K562 (cell line): ENCODE data around the gene PAF1. TPM values are rescaled to one million over a fixed set of nuclear protein-coding genes. Genes with fewer than 3 reads are reported as not detected.

Experiments
- ETS1 ChIP-seq: conservative IDR thresholded peaks from 2 replicates; pipeline ENCODE4 v1.6.1; 2011; ENCODE audit warnings: low read depth, mild to moderate bottlenecking, low read length; ENCODE audit not compliant: control insufficient read depth
- FOXK1 ChIP-seq: sonication (generic); formaldehyde crosslinking; IDR thresholded peaks from 2 replicates; pipeline ENCODE4 v1.8.0; 2022; ENCODE audit warnings: missing genetic modification reagents, mild to moderate bottlenecking, borderline replicate concordance
- MGA ChIP-seq: fragments of 450-650 bp; IDR thresholded peaks from 2 replicates; pipeline ENCODE4 v1.6.1; 2016; ENCODE audit warnings: mild to moderate bottlenecking, moderate library complexity
- NR4A1 ChIP-seq, 2 experiments: fragments of 250-450 bp in 1 of 2; fragments of 450-650 bp in 1 of 2; sonication (Bioruptor Pico) in 1 of 2; IDR thresholded peaks; 2 replicates each; pipeline versions ENCODE4 v1.4.0 to v1.6.1; 2016 to 2020; ENCODE audit warnings: mild to moderate bottlenecking in 2 of 2, missing compliant biosample characterization in 1 of 2, missing genetic modification characterization in 1 of 2, moderate library complexity in 1 of 2
- POLR2B ChIP-seq: fragments of 450-650 bp; IDR thresholded peaks from 2 replicates; pipeline ENCODE4 v1.6.1; 2018; ENCODE audit warnings: low read depth; ENCODE audit not compliant: partially characterized antibody
- PRMT5 ChIP-seq: sonication (generic); formaldehyde crosslinking; IDR thresholded peaks from 2 replicates; pipeline ENCODE4 v1.5.0; 2020; ENCODE audit warnings: missing genetic modification reagents
- SIN3B ChIP-seq: fragments of 450-650 bp; IDR thresholded peaks from 2 replicates; pipeline ENCODE4 v1.6.1; 2017; ENCODE audit warnings: low read depth, mild to moderate bottlenecking, moderate library complexity
- TCF3 ChIP-seq: sonication (generic); formaldehyde crosslinking; IDR thresholded peaks from 2 replicates; pipeline ENCODE4 v1.4.0; 2020; ENCODE audit warnings: mild to moderate bottlenecking, missing genetic modification reagents
- TSHZ1 ChIP-seq: fragments of 250-450 bp; sonication (Bioruptor Pico); IDR thresholded peaks from 2 replicates; pipeline ENCODE4 v1.4.0; 2020; ENCODE audit warnings: mild to moderate bottlenecking, moderate library complexity
- XRCC3 ChIP-seq: fragments of 450-650 bp; IDR thresholded peaks from 2 replicates; pipeline ENCODE4 v1.6.1; 2017; ENCODE audit warnings: mild to moderate bottlenecking, moderate library complexity
- ZNF551 ChIP-seq: fragments of 250-450 bp; sonication (Bioruptor Pico); IDR thresholded peaks from 2 replicates; pipeline ENCODE4 v1.5.0; 2021; ENCODE audit warnings: mild to moderate bottlenecking, moderate library complexity
- polyA plus RNA-seq, 8 experiments: library from polyadenylated mRNA; depleted of rRNA in 4 of 8; stranded (reverse) in 5 of 8; unstranded in 3 of 8; fragments of >200 nt; fragmentation: Nextera tagmentation in 2 of 8; fragmentation: Illumina TruSeq in 1 of 8; extraction: Ambion mirVana in 2 of 8; extraction: Trizol in 1 of 8; gene quantifications; 2 replicates each; pipeline versions ENCODE4 v1.2.1 to v1.2.3, GENCODE V29; 2011 to 2014; ENCODE audit warnings: inconsistent platforms in 1 of 8, missing spikeins in 1 of 8
- total RNA-seq, 7 experiments: library from RNA; depleted of rRNA in 6 of 7; stranded (reverse); fragments of >200 nt in 6 of 7; fragmentation: Illumina TruSeq in 2 of 7; extraction: Trizol in 2 of 7; gene quantifications; 2 replicates each; pipeline versions ENCODE4 v1.2.1 to v1.2.3, GENCODE V29; 2011 to 2021; ENCODE audit warnings: low replicate concordance in 1 of 7

PAF1 gene
- total and polyA plus RNA-seq, 9 of the 15 experiments (the other 6 are each of a cell fraction or from before 2014, with no cell fraction given), result 1.5 to 45.0 (median 33.8) TPM

- TF ChIP-seq PRMT5 (CRISPR knock-in tag), result no peak
- no peak for TF ChIP-seq ZNF551 (CRISPR knock-in tag)
- TF ChIP-seq POLR2B, result no peak
- no peak for TF ChIP-seq FOXK1 (CRISPR knock-in tag)
- TF ChIP-seq ETS1, result 0 out of 2 replicates have a peak, but pooled peaks have one; percentile 35
- TF ChIP-seq XRCC3, result no peak
- no peak for TF ChIP-seq SIN3B
- TF ChIP-seq TSHZ1 (CRISPR knock-in tag), result no peak
- TF ChIP-seq NR4A1 (CRISPR knock-in tag; IDR thresholded peaks at IDR 0.05), result 0 out of 2 replicates have a peak, but pooled peaks have one; percentile 38
- TF ChIP-seq NR4A1 (tag; IDR thresholded peaks at IDR 0.05), result no peak
- peak; percentile 97 for TF ChIP-seq TCF3 (CRISPR knock-in tag)
- no peak for TF ChIP-seq MGA
These were observed 8.8 kb downstream of the PAF1 start (continued) for GRCh38 chr19:39381910-39382611.
